ENCODE data around the gene SERPINA10. TPM values are rescaled to one million over a fixed set of nuclear protein-coding genes. Genes with fewer than 3 reads are reported as not detected.
A peak's percentile ranks its signal among the peaks of the same experiment; 100 is the strongest.

SERPINA10 gene
- total and polyA plus RNA-seq, 2 of the 13 experiments (the other 11 are each of a cell fraction or from before 2014, with no cell fraction given): 20.1 to 20.2 TPM

GRCh38 chr14:94317259-94317658 is 24.2 kb upstream of the SERPINA10 start (continued):
- no peak for TF ChIP-seq NFAT5 (CRISPR knock-in tag; IDR thresholded peaks at IDR 0.05)
- no peak for TF ChIP-seq RFXAP (CRISPR knock-in tag; IDR thresholded peaks at IDR 0.05; ENCODE audit: borderline replicate concordance)
- TF ChIP-seq POLR2AphosphoS2 (IDR thresholded peaks at IDR 0.05; ENCODE audit: low read depth, low read length): no peak
- no peak for TF ChIP-seq MTF2 (CRISPR knock-in tag; IDR thresholded peaks at IDR 0.05; ENCODE audit: borderline replicate concordance)
- no peak for TF ChIP-seq SOX6 (IDR thresholded peaks at IDR 0.05)
- no peak for TF ChIP-seq SOX6 (CRISPR knock-in tag; IDR thresholded peaks at IDR 0.05)
- no peak for TF ChIP-seq ZNF737 (CRISPR knock-in tag; IDR thresholded peaks at IDR 0.05; ENCODE audit: borderline replicate concordance)
- no peak for TF ChIP-seq RNF2 (conservative IDR thresholded peaks at IDR 0.05; ENCODE audit: low read depth)
- no peak for TF ChIP-seq SNAPC4 (CRISPR knock-in tag; IDR thresholded peaks at IDR 0.05)
- TF ChIP-seq, protein P1, sequence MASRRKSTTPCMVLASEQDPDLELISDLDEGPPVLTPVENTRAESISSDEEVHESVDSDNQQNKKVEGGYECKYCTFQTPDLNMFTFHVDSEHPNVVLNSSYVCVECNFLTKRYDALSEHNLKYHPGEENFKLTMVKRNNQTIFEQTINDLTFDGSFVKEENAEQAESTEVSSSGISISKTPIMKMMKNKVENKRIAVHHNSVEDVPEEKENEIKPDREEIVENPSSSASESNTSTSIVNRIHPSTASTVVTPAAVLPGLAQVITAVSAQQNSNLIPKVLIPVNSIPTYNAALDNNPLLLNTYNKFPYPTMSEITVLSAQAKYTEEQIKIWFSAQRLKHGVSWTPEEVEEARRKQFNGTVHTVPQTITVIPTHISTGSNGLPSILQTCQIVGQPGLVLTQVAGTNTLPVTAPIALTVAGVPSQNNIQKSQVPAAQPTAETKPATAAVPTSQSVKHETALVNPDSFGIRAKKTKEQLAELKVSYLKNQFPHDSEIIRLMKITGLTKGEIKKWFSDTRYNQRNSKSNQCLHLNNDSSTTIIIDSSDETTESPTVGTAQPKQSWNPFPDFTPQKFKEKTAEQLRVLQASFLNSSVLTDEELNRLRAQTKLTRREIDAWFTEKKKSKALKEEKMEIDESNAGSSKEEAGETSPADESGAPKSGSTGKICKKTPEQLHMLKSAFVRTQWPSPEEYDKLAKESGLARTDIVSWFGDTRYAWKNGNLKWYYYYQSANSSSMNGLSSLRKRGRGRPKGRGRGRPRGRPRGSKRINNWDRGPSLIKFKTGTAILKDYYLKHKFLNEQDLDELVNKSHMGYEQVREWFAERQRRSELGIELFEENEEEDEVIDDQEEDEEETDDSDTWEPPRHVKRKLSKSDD (CRISPR knock-in tag; IDR thresholded peaks at IDR 0.05; ENCODE audit: low read depth): no peak
- TF ChIP-seq, protein P2, sequence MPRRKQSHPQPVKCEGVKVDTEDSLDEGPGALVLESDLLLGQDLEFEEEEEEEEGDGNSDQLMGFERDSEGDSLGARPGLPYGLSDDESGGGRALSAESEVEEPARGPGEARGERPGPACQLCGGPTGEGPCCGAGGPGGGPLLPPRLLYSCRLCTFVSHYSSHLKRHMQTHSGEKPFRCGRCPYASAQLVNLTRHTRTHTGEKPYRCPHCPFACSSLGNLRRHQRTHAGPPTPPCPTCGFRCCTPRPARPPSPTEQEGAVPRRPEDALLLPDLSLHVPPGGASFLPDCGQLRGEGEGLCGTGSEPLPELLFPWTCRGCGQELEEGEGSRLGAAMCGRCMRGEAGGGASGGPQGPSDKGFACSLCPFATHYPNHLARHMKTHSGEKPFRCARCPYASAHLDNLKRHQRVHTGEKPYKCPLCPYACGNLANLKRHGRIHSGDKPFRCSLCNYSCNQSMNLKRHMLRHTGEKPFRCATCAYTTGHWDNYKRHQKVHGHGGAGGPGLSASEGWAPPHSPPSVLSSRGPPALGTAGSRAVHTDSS (CRISPR knock-in tag; conservative IDR thresholded peaks at IDR 0.05): no peak
- no peak for TF ChIP-seq ZNF549 (CRISPR knock-in tag; IDR thresholded peaks at IDR 0.05)
- peak; percentile 63 for TF ChIP-seq ZFY (CRISPR knock-in tag; IDR thresholded peaks at IDR 0.05)
- TF ChIP-seq ZNF615 (CRISPR knock-in tag; IDR thresholded peaks at IDR 0.05; ENCODE audit: borderline replicate concordance): no peak

Data from HepG2 (cell line).